B cell (primary cell): ENCODE data around the gene RNF157. TPM values are rescaled to one million over a fixed set of nuclear protein-coding genes. Genes with fewer than 3 reads are reported as not detected.
A peak's percentile ranks its signal among the peaks of the same experiment; 100 is the strongest.

Source experiments
- ATAC-seq: fragments of 200-7000 bp; cut with Tn5 transposase; one replicate; pipeline ENCODE4 v1.10.0; 2021; ENCODE audit warnings: low read depth, mild to moderate bottlenecking, moderate number of reproducible peaks, moderate library complexity
- CTCF ChIA-PET: fragments of 350-600 bp; sonication (Branson Sonifier 250); formaldehyde crosslinking; loops from one replicate; lab custom pipeline; 2021; ENCODE audit warnings: antibody characterized with exemption, inconsistent platforms; lab: Charles Lee
- POLR2A ChIA-PET: fragments of 350-600 bp; sonication (Branson Sonifier 250); formaldehyde crosslinking; loops from one replicate; lab custom pipeline; 2021; ENCODE audit warnings: antibody characterized with exemption; lab: Charles Lee
- DNase-seq: peaks from one replicate; pipeline ENCODE4 v3.0.0; 2013
- H2AFZ ChIP-seq: 2 replicates; pipeline ENCODE4 v1.6.1; 2012; ENCODE audit warnings: mild to moderate bottlenecking, low read depth, low read length; ENCODE audit not compliant: insufficient read depth, poor library complexity, severe bottlenecking
- H3K27ac ChIP-seq, 2 donors: 1 replicate in 1 of 2; 2 replicates in 1 of 2; pipeline ENCODE4 v1.5.1; 2012 to 2013; ENCODE audit warnings: low read length in 2 of 2, mild to moderate bottlenecking in 2 of 2, moderate library complexity in 1 of 2
- H3K27me3 ChIP-seq, 4 experiments: fragments of 200-600 bp in 1 of 4; sonication (generic) in 1 of 4; replicated peaks in 1 of 4; 1 replicate in 2 of 4; 2 replicates in 2 of 4; pipeline versions ENCODE4 v1.6.1 to v1.7.0; 2013 to 2016; ENCODE audit warnings: low read length in 3 of 4, mild to moderate bottlenecking in 2 of 4, mixed read lengths in 1 of 4, moderate library complexity in 1 of 4; ENCODE audit not compliant: insufficient read depth in 4 of 4, control insufficient read depth in 3 of 4; ENCODE audit errors: control extremely low read depth in 1 of 4
- H3K36me3 ChIP-seq, 2 experiments: replicated peaks in 1 of 2; 1 replicate in 1 of 2; 2 replicates in 1 of 2; pipeline versions ENCODE4 v1.6.1 to v1.7.1; 2013; ENCODE audit warnings: low read length in 1 of 2; ENCODE audit not compliant: insufficient read depth in 2 of 2, control insufficient read depth in 1 of 2; ENCODE audit errors: control extremely low read depth in 1 of 2, extremely low read depth in 1 of 2
- H3K4me1 ChIP-seq, 2 donors: fragments of 200-600 bp in 1 of 2; sonication (generic) in 1 of 2; 1 replicate in 1 of 2; 2 replicates in 1 of 2; pipeline versions ENCODE4 v1.5.1 to v1.6.1; 2013 to 2017; ENCODE audit warnings: low read length in 2 of 2; ENCODE audit not compliant: control insufficient read depth in 2 of 2, insufficient read depth in 2 of 2
- H3K4me2 ChIP-seq: replicated peaks from 2 replicates; pipeline ENCODE3; 2012; ENCODE audit warnings: mild to moderate bottlenecking, low read depth, low read length; ENCODE audit not compliant: poor library complexity, severe bottlenecking
- H3K4me3 ChIP-seq, 5 experiments: fragments of 200-600 bp in 1 of 5; sonication (generic) in 1 of 5; 1 replicate in 3 of 5; 2 replicates in 2 of 5; pipeline versions ENCODE4 v1.5.1 to v1.7.0; 2011 to 2016; ENCODE audit warnings: low read length in 4 of 5, mild to moderate bottlenecking in 4 of 5, low read depth in 2 of 5, control low read depth in 1 of 5, moderate library complexity in 1 of 5; ENCODE audit not compliant: insufficient read depth in 1 of 5; ENCODE audit errors: control extremely low read depth in 1 of 5, extremely low read depth in 1 of 5
- H3K79me2 ChIP-seq: fragments of 200-600 bp; sonication (generic); one replicate; pipeline ENCODE4 v1.6.0; 2016; ENCODE audit warnings: low read length; ENCODE audit not compliant: control insufficient read depth, insufficient read depth
- H3K9ac ChIP-seq: fragments of 200-600 bp; sonication (generic); 2 replicates; pipeline ENCODE4 v1.6.1; 2017; ENCODE audit warnings: mild to moderate bottlenecking, low read length, moderate library complexity
- H3K9me3 ChIP-seq, 3 donors: one replicate each; pipeline versions ENCODE4 v1.6.1 to v1.7.1; 2013; ENCODE audit warnings: low read length in 2 of 3; ENCODE audit not compliant: control insufficient read depth in 2 of 3, insufficient read depth in 1 of 3; ENCODE audit errors: control extremely low read depth in 1 of 3
- H4K20me1 ChIP-seq: 2 replicates; pipeline ENCODE4 v1.6.0; 2012; ENCODE audit warnings: mild to moderate bottlenecking, low read length; ENCODE audit not compliant: insufficient read depth, control insufficient read depth, poor library complexity, severe bottlenecking
- H3K27ac Mint-ChIP-seq: one replicate; pipeline ENCODE4 v1.8.0; 2021; ENCODE audit warnings: mixed read lengths
- H3K27me3 Mint-ChIP-seq: one replicate; pipeline ENCODE4 v1.8.0; 2021; ENCODE audit warnings: mixed read lengths
- H3K4me1 Mint-ChIP-seq: one replicate; pipeline ENCODE4 v1.8.0; 2021; ENCODE audit warnings: mixed read lengths
- H3K4me3 Mint-ChIP-seq: one replicate; pipeline ENCODE4 v1.8.0; 2021; ENCODE audit warnings: mixed read lengths
- H3K9me3 Mint-ChIP-seq: one replicate; pipeline ENCODE4 v1.8.0; 2022; ENCODE audit warnings: mixed read lengths; ENCODE audit not compliant: insufficient read depth
- EZH2 ChIP-seq: IDR thresholded peaks from 2 replicates; pipeline ENCODE4 v1.6.1; 2012; ENCODE audit warnings: borderline replicate concordance, low read depth, mild to moderate bottlenecking, moderate library complexity, low read length; ENCODE audit not compliant: insufficient read depth, poor library complexity, severe bottlenecking
- WGBS: methylation state at CpG from one replicate; pipeline ENCODE4 v1.1.5; 2013; ENCODE audit warnings: missing lambda C conversion rate; ENCODE audit not compliant: insufficient coverage; 5-methylcytosine and 5-hydroxymethylcytosine counted together
- intact Hi-C: fragments of 100-400 bp; cut with micrococcal nuclease; formaldehyde crosslinking; loops from one replicate; pipeline ENCODE4 v1.10.0; 2022
- polyA plus RNA-seq: library from polyadenylated mRNA; depleted of rRNA; stranded (reverse); fragments of >200 nt; gene quantifications from 2 replicates; pipeline ENCODE4 v1.2.3, GENCODE V29; 2012
- total RNA-seq, 2 donors: library from RNA; stranded (reverse); fragments of 120-200 nt in 1 of 2; gene quantifications; 1 replicate in 1 of 2; 2 replicates in 1 of 2; pipeline versions ENCODE4 v1.2.3 to v1.2.4, GENCODE V29; 2013 to 2022
- TF ChIP-seq, protein P1 (sequence below): fragments of 200-600 bp; IDR thresholded peaks from one replicate; pipeline ENCODE4 v1.8.0; 2022; ENCODE audit warnings: antibody characterized with exemption, mild to moderate bottlenecking

Gene RNF157
- total and polyA plus RNA-seq, 2 donors (not counting 1 experiment from before 2014, with no cell fraction given): 0.54 to 1.2 TPM

DNA sequence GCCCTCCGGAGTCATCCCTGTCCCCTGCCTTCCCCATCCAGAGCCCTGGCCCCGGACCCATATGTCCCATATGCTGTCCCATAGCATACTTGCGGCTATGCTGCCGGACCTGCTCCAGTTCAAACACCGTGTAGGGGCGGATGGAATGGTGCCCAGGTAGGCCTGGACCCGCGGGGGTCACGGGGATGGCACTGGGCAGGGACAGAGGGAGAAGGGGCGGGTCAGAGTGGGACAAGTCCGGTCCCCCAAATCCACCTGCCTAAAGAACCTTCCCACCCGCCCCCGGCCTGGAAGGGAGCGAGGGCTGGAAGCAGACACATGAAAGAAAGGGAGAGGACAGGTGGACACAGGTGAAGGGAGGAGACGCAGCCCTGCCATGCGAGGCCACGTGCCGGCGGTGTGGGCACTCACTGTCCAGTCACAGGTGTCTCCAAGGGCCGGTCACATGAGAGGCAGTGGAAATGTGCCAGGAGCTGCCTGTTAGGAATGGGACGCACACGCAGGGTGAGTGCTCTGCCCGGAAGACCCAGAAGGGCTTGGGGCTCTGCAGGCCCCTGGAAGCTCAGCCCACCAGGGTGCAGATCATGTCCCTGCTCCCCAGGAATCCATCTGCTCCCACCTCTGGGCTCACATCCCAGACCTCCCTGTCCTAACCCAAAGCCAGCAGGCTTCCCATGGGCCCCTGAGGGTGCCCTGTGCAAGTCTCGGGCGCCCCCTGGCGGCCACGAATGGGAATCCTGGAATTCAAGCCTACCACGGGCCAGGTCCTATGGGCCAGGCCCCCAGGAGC lies 38.9 kb upstream of the RNF157 start:
- no peak overlapping the region for H2AFZ ChIP-seq
- TF ChIP-seq, protein P1, sequence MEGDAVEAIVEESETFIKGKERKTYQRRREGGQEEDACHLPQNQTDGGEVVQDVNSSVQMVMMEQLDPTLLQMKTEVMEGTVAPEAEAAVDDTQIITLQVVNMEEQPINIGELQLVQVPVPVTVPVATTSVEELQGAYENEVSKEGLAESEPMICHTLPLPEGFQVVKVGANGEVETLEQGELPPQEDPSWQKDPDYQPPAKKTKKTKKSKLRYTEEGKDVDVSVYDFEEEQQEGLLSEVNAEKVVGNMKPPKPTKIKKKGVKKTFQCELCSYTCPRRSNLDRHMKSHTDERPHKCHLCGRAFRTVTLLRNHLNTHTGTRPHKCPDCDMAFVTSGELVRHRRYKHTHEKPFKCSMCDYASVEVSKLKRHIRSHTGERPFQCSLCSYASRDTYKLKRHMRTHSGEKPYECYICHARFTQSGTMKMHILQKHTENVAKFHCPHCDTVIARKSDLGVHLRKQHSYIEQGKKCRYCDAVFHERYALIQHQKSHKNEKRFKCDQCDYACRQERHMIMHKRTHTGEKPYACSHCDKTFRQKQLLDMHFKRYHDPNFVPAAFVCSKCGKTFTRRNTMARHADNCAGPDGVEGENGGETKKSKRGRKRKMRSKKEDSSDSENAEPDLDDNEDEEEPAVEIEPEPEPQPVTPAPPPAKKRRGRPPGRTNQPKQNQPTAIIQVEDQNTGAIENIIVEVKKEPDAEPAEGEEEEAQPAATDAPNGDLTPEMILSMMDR: peak; percentile 98
- no peak for TF ChIP-seq EZH2
- no peaks in the 10 kb centered on the region for H3K9me3 ChIP-seq
- no peak overlapping the region for H3K9ac ChIP-seq
- no peaks in the 10 kb centered on the region for H4K20me1 ChIP-seq
- Mint-ChIP-seq H3K27me3 (no peaks in the 10 kb centered on the region), H3K27ac (peak overlapping the region; percentile 37), H3K4me1 (peaks cover 32% of the 10 kb centered on the region), H3K9me3 (no peaks in the 10 kb centered on the region), H3K4me3 (no peak overlapping the region)
- CTCF ChIA-PET: interaction anchor here (0.6 to 16.7 kb wide), 69 partner anchors 9 to 426 kb away, joined by 3 to 435 read pairs (median 4); partner anchors contain the start of genes CDK3, EXOC7, FOXJ1 and UBALD2
- 69% methylated on average over 23 of the region's 28 CpGs for WGBS
- H3K4me3 ChIP-seq: no peak overlapping the region
- no peaks in the 10 kb centered on the region for H3K79me2 ChIP-seq
- DNase-seq (peak; percentile 88), ATAC-seq (peak; percentile 59)
- peaks cover 24 to 30% of the 10 kb centered on the region in 2 donors for H3K4me1 ChIP-seq
- H3K4me2 ChIP-seq: no peak overlapping the region
- POLR2A ChIA-PET: interaction anchor here (2.4 kb wide), 1 partner anchor 158 kb away, joined by 8 read pairs; no protein-coding TSS in a partner anchor
- no peaks in the 10 kb centered on the region for H3K36me3 ChIP-seq
- intact Hi-C loops: loop anchor here (1.0 to 10.0 kb wide), 4 partner anchors 97 to 216 kb away; no protein-coding TSS in a partner anchor
- H3K27me3 ChIP-seq: no peaks in the 10 kb centered on the region
- H3K27ac ChIP-seq: no peak overlapping the region
